HS-5 (cell line): ENCODE data around the gene DDX10.
"Not testable (repeated sequence)": the region's sequence is repeated elsewhere in the genome, so short reads cannot be mapped to it uniquely, and the experiment has no call there.

Source experiments
- DNase-seq: peaks from one replicate; pipeline ENCODE4 v3.0.0-alpha.2; 2012; ENCODE audit warnings: low read depth

The DDX10 gene

DNA sequence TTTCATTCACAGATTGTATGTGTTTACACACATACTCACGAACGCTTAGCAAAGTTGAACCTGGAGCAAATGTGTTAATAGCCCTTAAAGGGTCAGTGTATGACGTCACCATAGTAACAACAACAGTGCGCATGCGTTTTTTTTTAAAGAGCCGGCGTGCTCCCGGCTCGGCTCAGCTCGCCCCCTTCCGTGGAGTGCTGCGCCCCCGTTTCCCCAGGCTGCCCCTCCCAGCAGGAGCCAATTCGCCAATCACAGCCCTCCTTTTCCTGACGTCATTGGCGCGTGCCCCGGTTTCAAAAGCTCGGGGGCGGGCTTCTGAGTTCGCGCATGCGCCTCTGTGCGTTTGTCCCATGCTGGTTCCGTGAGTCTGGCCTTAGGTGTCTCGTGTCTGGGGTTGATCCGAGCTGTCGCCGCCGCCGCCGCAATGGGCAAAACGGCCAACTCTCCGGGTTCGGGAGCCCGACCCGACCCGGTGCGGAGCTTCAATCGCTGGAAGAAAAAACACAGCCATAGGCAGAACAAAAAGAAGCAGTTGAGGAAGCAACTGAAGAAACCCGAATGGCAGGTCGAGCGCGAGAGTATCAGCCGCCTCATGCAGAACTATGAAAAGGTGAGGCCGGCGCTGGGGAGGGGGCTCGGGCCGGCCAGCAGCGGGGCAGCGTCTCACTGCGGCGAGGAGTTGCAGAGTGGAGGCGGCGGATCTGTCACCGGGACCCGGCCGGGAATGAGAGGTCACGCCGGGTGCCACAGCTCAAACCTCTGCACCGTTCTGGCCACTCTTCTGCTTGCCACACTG lies at the start of gene DDX10:
Gene DDX10, plus strand, starts transcription at position 340 of the 796 bp plus-strand sequence. Its CDS starts 85 bp downstream, at position 425.
- DNase-seq: peak; percentile 86

DNA sequence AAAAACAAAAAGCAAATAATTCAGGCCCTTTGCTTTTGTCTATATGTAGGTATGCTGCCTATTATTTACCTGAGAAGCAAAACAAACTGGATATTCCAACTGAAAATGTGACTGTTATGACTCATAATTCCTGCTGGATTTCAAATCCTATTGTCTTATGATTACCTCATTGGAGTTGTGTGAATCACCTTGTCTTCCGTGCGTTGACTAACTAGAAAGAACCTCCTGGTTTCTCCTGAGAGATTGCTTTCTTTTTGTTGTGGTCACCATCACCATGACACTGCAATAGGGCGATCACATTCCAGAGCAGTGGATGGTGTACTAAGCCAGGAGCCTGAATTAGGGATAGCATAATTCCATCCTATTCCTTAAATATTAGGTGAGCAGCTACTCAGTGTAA lies 48.3 kb upstream of the DDX10 start:
- peak; percentile 85 for DNase-seq

DNA sequence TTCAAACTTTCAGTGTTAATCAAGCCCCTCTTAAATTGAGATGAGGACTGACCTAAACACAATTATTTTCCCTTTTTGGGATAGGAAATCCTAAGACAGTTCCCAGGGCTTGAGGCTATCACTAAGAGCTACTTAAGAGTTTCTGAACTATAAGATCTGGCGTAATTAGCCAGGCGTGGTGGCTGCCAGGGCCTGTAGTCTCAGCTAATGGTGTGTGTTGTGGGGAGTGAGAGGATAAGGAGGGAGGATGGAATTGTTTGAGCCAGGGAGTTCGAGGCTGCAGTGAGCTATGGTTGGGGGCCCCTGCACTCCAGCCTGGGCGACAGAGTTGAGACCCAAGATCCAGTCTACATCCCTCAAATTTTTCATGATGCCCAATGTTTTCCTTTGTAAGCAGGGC lies 47.8 kb upstream of the DDX10 start:
- DNase-seq: no peak

DNA sequence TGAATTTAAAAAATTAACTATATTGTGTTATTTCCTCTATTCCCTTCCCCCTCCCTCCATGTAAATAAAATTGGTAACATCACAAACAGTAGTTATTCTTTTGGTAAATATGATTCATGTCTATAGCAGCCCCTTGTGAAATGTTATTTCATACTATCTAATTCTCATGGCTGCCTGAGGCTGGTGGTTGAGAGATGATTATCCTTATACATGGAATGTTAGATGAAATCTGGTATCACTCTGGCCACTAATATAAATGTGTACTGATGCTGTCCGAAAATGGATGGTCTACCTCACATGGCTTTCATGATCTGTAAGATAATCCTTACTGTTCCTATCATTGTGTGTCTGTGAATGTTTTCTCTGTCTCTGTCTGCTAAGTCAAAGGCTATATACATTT lies 46.3 kb upstream of the DDX10 start:
- no peak for DNase-seq

DNA sequence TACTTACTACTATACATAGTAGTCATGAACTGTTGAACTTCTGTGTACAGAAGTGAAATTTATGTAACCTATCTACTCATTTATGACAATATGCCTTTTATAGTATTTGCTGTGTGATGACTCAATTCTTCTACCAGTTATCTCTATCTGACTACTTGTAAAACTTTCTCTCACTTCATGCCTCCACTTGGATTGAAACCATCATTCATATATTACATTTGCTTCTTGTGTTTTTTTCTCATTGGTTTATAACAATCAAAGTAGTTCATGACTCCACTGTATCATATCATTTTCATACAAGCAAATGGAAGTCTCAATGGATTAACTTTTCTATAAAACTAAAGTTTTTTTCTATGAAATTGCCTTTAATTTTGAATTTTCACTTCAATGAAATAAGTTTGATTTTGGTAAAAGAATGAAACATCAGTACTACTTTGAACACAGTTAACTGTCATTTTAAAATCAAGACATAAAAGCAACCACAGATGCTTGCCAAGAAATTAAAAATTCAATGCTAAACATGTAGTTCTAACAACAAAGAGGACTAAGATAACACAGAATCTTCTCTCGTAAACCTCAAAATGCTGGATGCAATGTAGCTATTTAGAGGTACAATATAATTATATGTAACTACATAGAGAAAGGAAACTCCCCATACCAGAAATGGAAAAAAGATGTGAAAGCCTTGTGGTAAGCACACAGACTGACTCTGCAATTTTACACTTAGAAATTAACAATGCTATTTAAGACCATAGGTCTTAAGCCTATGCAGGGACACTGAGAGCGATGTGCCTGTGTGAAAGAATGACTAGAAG lies 43.7 kb upstream of the DDX10 start:
- DNase-seq: no peak

DNA sequence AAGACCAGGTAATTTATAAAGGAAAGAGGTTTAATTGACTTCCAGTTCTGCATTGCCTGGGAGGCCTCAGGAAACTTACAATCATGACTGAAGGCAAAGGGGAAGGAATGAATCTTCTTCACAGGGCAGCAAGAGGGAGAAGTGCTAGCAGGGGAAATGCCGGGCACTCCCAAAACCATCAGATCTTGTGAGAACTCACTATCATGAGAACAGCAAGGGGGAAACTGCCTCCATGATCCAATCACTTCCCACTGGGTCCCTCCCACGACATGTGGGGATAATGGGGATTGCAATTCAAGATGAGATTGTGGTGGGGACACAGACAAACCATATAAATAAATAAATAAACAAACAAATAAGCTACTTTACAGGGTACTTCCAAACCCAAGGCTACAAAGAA lies 42.5 kb upstream of the DDX10 start:
- no peak for DNase-seq

DNA sequence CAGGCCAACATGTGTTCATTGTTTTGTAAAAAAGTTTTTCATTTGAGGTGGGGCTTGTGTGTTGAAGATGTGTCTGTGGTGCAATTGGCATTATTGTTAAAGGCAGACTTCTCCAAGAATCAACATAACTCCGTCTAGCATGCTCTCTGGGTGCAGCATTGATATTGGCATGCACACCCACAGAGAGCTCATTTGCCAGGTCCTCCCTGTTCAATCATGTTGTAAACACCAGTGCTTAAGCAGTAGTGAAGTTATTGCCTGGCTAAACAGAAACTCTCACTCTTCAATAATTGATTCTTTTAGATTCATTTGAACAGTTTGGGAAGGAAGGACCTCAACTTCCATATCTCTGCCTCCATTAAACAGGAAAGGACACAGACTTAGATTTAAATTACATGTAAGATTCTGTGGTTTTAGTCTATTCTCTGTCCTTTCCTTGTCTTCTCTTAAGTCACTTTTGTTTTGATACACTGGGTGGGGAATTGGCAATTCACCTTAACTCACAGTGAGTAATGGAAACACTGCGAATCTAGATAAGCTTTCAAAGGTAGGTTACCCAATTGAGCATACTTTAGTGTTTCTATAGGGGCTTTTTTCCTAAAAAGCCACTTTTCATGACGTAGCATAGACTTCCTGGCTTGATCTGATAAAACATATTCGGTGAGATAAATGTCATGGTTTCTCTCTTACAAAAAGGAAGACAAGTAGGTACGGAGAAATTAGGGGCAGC lies 40.5 kb upstream of the DDX10 start:
- no peak for DNase-seq

DNA sequence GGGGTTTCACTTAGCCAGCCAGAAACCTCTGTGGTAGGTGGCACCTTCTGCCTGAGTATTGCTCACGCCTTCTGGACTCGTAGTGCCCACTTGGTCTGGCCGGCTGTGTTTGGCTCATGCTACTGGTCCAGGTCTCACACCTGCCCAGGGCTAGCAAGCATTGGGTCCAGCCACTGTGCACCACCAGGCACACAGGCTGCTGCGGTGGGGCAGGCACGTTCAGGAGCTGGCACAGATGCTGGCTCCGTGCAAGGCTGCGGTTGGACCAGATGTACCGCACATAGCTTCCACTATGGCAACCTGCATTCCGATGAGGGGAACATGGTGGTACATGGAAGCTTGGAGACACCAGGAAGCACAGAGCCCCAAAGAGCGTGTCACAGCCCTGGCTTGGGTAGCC lies 36.5 kb upstream of the DDX10 start:
- no peak for DNase-seq

DNA sequence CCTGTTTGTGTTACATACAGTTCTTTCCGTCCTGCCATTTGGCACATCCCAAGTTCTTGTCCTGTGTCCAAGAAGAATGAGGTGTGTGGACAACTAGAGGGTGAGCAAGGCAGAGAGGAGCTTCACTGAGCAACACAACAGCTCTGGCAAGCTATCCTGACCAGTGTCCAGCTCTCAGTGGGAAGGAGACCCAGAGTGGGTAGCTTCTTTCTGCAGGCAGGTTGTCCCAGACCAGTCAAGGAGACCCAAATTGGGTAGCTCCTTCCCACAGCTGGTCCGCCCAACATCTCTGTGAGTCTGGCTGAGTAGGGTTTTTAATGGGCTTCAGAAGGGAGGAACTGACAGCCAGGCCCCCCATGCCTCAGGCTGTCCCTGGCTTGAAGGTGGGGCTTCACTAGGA lies 36.1 kb upstream of the DDX10 start:
- no peak for DNase-seq

DNA sequence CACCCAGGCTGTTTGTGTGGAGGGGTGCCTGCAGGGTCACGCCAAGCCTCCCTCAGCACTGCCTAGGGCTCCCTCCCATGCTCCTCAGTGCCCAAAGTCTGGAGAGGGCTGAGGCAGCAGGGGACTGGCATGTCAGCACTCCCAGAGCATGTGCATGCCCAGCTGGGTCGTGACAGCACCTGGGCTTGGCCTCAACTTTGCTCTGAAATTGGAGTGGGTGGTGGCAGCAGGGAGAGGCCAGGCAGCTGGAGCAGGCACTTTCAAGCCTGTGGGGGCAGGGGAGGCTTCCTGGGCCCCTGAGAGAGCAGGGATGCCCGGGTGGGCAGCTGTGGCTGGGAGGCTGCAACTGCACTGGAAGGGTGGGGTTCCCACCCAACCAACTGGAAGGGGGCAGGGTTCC lies 35.6 kb upstream of the DDX10 start:
- no peak for DNase-seq

DNA sequence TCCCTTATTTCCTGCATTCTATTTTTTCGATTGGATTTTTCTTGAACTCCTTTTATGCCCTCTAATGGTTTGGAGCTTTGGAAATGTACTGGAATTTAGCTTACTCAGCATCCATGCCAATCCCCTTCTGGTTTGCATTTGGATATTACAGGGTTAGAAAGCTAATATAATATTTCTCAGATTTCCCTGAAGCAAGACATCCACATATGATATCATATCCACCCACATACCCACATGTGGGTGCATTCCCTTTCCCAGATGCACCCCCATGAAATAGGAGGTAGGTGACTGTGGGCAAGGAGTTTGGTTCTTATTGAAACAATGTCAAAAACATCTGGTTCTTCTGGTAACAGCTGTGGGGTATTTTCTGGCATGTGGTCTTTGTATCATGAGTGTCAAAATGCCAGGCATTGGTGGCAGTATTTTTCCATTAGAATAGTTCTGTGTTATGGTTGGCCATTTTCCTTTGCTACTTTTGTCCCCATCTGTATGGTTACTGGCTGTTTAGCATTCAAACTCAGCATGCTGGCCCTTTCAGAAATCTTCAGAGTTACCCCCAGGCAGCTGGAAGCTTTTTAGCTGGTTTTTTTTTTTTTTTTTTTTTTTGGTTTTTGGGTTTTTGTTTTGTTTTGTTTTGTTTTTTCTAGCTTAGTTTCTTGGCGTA lies 32.7 kb upstream of the DDX10 start:
- DNase-seq: no peak

DNA sequence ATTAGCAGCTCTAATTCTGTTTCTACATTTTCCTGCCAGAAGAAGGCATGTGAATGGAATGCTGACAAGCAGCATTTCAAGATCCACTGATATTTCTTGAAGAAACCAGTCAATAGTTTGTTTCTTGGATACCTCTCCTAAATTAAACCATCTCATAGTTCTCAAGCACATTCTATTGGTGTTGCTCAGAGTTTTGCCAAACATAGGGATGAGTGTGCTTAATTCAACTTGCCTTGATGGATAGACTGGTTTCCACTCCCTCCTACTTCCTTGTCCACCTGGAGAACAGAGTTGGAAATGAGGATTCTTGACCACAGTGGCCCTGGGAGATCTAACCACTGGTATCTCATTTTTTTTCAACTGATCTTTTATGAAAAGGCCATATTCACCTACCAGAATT lies 29.8 kb upstream of the DDX10 start:
- DNase-seq: no peak

DNA sequence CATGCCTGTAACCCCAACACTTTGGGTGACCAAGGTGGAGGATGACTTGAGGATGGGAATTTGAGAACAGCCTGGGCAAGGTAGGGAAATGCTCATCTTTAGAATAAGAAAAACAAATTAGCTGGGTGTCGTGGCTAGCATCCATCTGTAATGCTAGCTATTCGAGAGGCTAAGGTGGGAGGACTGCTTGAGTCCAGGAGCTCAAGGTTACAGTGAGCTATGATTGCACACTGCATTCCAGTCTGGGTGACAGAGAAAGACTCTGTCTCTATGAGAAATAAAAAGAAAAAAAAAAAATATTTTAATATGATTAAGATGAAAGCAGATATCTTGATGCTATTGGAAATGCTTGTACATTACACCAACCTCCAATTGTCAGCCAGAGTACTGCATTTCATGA lies 28.6 kb upstream of the DDX10 start:
- no peak for DNase-seq

DNA sequence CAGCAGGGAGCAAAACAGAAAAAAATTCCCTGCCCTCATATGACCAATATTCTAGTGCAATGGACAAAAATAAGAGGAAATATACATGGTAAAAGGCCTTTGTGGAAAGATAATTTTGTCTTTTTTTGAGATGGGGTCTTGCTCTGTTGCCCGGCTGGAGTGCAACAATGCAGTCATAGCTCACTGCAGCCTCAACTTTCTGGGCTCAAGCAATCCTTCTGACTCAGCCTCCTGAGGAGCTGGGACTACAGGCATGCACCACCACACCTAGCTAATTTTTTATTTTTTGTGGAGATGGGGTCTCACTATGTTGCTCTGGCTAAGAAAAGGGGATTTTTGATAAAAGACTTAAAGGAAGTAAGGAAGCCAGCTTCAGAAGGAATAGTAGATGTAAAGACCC lies 25.7 kb upstream of the DDX10 start:
- DNase-seq: no peak

DNA sequence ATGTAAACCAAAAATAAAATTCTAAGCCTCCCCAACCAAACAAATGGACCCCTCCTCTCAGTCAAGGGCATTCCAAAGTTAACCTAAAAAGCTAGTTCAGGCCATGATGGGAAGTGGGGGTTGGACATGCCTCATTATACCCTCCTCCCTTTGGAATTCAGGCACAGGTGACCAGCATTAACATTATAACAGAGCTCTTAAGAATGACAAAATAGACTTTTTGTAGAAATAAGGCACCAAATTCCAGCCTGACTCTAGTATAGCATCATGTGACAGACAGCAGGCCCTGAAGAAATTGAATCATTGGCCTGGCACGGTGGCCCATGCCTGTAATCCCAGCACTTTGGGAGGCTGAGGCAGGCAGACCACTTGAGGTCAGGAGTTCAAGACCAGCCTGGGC lies 23.1 kb upstream of the DDX10 start:
- DNase-seq: not testable (repeated sequence)

DNA sequence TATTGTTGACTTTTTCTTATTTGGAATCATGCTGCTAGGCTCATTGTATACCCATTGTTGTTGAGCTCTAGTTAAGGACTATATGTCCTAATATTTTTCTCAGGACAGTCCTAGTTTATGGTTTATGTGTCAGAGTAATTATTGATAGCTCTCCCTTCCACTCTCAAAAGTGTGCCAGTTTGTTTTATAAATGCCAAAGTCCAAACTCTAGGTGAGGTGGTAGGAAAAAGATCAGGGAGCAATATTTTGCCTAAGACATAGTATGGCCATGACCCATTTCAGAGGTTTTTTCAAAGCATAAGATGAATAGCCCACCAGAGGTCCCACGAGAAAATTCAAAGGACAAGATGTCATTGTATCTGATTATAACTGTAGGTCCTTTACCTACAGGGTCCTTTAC lies 20.9 kb upstream of the DDX10 start:
- no peak for DNase-seq

DNA sequence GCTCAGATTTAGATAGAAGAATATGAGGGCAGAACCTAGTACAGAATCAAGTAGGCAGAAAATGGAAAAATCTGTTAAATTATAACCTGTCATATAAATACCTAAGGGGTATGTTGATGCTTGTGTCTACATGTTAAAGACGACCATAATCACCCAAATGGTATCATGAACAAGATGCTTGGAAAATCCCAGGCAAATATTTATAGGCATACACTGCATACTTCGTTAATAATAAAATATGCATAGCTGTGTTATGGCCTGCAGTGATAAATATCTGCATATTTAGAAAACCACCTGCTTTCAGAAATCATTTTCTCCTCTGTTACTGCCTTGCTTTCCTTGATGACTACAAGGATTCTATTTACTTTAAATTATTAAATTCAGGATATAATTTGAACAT lies 18.9 kb upstream of the DDX10 start:
- DNase-seq: no peak

DNA sequence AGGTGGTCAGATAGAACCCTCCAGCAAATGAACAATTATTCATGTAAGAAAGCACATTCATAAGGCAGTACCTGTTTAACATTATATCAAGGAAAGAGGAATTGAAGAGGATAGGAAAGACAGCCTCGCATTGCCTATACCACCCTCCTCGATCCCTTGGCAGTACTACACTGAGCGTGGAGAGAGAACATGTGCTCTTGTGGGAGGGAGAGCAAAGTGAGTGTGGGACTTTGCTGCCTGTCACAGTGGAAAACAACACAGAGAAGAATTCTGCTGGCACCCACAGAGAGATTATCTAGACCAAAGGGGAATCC lies 17.5 kb upstream of the DDX10 start:
- no peak for DNase-seq

DNA sequence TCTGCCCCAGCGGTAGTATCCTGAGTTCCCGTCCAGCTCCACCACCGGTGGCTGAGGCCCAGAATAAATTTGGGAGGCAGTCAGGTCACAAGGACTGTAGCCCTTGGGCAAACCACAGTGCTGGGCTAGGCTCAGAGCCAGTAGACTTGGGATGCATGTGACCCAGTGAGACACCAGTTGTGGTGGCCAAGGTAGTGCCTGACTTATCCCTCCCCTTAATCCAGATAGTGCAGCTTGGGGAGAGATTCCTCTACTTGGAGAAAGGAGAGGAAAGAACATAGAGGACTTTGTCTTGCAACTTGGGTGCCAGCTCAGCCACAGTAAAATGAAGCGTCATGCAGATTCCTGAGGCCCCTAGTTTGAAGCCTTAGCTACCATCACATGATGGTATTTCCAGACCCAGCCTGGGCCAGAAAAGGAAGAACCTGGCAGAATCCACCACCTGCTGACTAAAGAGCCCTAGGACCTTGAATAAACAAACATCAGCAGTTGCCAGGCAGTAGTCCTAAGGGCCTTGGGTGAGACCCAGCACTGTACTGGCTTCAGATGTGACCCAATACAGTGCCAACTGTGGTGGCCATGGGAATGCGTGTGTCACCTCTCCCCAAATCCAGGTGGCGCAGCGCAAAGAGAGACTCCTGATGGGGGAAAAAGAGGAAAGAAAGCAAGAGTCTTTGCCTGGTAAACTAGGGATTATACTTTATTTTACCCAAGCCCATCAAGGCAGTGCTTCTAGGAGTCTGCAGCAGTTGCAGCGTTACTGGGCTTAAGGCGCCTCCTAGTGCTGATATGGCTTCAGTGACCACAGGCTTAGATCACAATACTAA lies 17.0 kb upstream of the DDX10 start:
- DNase-seq: peak; percentile 28

DNA sequence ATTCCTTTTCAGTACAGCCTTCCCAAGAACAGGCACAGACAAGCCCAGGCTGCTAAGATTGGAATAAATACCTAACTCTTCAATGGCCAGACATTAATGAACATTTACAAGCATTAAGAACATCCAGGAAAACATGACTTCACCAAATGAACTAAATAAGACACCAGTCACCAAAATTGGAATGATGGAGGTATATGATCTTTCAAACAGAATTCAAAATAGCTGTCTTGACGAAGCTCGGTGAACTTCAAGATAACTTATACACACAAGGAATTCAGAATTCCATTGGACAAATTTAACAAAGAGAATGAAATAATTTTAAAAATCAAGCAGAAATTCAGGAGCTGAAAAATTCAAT lies 16.4 kb upstream of the DDX10 start:
- DNase-seq: no peak

DNA sequence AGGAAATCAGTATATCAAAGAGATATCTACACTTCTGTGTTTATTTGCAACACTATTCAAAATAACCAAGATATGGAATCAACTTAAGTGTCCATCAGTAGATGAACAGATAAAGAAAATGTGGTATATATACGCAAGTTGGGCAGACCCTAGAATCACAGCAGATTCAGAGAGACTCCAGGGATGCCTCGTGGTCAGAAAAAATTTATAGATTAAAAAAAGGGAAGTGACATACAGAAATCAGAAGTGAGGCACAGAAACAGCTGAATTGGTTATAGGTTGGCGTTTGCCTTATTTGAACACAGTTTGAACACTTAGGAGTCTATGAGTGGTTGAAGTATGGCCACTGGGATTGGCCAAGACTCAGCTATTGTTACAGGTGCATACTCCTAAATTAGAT lies 10.8 kb upstream of the DDX10 start:
- DNase-seq: not testable (repeated sequence)
